ENCODE data around the gene AQP12A. TPM values are rescaled to one million over a fixed set of nuclear protein-coding genes. Genes with fewer than 3 reads are reported as not detected.

Gene AQP12A
- total and polyA plus RNA-seq, 2 experiments from 2014 or later: not detected

DNA sequence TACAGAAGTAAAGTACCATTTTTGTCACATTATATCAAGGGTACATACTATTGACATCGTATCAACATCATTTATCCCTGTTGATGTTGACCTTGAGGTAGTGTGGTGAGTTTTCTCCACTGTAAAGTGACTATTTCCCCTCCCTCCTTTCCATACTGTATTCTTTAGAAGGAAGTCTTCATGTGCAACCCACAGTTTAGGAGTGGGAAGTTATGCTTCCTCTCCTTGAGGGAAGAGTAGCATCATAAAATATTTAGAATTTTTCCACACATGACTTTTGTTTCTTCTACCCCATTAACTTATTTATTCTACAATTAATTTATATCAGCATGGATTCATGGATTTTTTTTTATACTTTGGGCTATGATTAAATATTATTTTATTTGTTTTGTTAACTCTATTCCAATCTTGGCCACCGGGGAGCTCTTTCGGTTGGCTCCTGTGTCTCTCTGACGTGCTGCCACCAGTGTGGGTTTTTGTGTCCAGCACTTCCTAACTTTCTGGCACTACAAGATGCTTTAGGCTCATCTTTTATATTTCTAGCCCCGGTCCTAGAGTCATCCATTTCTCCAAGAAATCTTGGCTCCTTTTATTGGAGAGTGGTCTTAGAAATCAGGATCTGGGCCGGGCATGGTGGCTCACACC lies 28.0 kb upstream of the AQP12A start (continued):
- TF ChIP-seq, protein P1, sequence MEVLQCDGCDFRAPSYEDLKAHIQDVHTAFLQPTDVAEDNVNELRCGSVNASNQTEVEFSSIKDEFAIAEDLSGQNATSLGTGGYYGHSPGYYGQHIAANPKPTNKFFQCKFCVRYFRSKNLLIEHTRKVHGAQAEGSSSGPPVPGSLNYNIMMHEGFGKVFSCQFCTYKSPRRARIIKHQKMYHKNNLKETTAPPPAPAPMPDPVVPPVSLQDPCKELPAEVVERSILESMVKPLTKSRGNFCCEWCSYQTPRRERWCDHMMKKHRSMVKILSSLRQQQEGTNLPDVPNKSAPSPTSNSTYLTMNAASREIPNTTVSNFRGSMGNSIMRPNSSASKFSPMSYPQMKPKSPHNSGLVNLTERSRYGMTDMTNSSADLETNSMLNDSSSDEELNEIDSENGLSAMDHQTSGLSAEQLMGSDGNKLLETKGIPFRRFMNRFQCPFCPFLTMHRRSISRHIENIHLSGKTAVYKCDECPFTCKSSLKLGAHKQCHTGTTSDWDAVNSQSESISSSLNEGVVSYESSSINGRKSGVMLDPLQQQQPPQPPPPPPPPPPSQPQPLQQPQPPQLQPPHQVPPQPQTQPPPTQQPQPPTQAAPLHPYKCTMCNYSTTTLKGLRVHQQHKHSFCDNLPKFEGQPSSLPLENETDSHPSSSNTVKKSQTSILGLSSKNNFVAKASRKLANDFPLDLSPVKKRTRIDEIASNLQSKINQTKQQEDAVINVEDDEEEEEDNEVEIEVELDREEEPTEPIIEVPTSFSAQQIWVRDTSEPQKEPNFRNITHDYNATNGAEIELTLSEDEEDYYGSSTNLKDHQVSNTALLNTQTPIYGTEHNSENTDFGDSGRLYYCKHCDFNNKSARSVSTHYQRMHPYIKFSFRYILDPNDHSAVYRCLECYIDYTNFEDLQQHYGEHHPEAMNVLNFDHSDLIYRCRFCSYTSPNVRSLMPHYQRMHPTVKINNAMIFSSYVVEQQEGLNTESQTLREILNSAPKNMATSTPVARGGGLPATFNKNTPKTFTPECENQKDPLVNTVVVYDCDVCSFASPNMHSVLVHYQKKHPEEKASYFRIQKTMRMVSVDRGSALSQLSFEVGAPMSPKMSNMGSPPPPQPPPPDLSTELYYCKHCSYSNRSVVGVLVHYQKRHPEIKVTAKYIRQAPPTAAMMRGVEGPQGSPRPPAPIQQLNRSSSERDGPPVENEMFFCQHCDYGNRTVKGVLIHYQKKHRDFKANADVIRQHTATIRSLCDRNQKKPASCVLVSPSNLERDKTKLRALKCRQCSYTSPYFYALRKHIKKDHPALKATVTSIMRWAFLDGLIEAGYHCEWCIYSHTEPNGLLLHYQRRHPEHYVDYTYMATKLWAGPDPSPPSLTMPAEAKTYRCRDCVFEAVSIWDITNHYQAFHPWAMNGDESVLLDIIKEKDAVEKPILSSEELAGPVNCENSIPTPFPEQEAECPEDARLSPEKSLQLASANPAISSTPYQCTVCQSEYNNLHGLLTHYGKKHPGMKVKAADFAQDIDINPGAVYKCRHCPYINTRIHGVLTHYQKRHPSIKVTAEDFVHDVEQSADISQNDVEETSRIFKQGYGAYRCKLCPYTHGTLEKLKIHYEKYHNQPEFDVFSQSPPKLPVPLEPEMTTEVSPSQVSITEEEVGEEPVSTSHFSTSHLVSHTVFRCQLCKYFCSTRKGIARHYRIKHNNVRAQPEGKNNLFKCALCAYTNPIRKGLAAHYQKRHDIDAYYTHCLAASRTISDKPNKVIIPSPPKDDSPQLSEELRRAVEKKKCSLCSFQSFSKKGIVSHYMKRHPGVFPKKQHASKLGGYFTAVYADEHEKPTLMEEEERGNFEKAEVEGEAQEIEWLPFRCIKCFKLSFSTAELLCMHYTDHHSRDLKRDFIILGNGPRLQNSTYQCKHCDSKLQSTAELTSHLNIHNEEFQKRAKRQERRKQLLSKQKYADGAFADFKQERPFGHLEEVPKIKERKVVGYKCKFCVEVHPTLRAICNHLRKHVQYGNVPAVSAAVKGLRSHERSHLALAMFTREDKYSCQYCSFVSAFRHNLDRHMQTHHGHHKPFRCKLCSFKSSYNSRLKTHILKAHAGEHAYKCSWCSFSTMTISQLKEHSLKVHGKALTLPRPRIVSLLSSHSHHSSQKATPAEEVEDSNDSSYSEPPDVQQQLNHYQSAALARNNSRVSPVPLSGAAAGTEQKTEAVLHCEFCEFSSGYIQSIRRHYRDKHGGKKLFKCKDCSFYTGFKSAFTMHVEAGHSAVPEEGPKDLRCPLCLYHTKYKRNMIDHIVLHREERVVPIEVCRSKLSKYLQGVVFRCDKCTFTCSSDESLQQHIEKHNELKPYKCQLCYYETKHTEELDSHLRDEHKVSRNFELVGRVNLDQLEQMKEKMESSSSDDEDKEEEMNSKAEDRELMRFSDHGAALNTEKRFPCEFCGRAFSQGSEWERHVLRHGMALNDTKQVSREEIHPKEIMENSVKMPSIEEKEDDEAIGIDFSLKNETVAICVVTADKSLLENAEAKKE (CRISPR knock-in tag; IDR thresholded peaks at IDR 0.05): no peak
- TF ChIP-seq, protein P2, sequence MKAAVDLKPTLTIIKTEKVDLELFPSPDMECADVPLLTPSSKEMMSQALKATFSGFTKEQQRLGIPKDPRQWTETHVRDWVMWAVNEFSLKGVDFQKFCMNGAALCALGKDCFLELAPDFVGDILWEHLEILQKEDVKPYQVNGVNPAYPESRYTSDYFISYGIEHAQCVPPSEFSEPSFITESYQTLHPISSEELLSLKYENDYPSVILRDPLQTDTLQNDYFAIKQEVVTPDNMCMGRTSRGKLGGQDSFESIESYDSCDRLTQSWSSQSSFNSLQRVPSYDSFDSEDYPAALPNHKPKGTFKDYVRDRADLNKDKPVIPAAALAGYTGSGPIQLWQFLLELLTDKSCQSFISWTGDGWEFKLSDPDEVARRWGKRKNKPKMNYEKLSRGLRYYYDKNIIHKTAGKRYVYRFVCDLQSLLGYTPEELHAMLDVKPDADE (IDR thresholded peaks at IDR 0.05): no peak
- no peak for TF ChIP-seq EZH2phosphoT487 (IDR thresholded peaks at IDR 0.05; ENCODE audit: unreplicated experiment)

DNA sequence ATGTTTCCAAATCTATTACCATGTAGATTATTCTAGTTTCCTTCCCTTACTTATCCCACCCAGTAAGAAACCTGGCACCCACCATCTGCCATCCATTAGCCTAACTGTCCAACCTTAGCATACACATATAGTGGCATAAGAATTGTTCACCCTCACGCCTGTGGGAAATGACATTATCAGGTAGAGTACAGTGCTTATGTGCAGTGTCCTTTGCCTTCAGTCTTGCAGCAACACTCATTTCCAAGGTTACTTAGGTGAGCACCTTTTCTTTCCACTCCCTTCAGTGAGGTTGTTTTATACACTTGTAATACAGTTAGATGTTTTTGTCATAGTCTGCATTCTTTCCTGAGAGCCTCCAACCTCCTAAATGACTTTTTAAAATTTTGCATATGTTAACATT lies 27.0 kb upstream of the AQP12A start:
- no peaks in the 10 kb centered on the region; the same call in 2 of the 3 replicates for H3K9me3 Mint-ChIP-seq
- Histone ChIP-seq H3K27ac (ENCODE audit: low read depth) (no peak overlapping the region), H3K4me3 (no peak overlapping the region), H3K4me1 (ENCODE audit: insufficient read depth) (no peaks in the 10 kb centered on the region), H3K4me2 (no peak overlapping the region), H3K9me2 (ENCODE audit: insufficient read depth) (0 out of 2 replicates have a peak, but pooled peaks cover 2% of the 10 kb centered on the region), H3K36me3 (ENCODE audit: insufficient read depth) (no peaks in the 10 kb centered on the region), H3K27me3 (ENCODE audit: insufficient read depth) (no peaks in the 10 kb centered on the region), H4K20me1 (replicated peaks; ENCODE audit: insufficient read depth) (no peaks in the 10 kb centered on the region), H3K79me2 (replicated peaks; ENCODE audit: insufficient read depth) (no peaks in the 10 kb centered on the region), H3F3A (replicated peaks; ENCODE audit: low read depth) (no peaks in the 10 kb centered on the region), H2AFZ (no peak overlapping the region)
- peaks cover 2% of the 10 kb centered on the region for H3K27me3 Mint-ChIP-seq (ENCODE audit: insufficient read depth, low read depth, poor library complexity)
- H3K4me1 Mint-ChIP-seq: no peaks in the 10 kb centered on the region
- H3K36me3 Mint-ChIP-seq (ENCODE audit: low read depth): no peaks in the 10 kb centered on the region
- DNase-seq (ENCODE audit: low spot score) (no peak), ATAC-seq (no peak)
- H3K4me3 Mint-ChIP-seq: no peak overlapping the region
- no peak overlapping the region for H3K27ac Mint-ChIP-seq
- no peak for TF ChIP-seq NANOG (IDR thresholded peaks at IDR 0.05; ENCODE audit: borderline replicate concordance)
- TF ChIP-seq POLR2AphosphoS5 (IDR thresholded peaks at IDR 0.05; ENCODE audit: low read depth): no peak
- TF ChIP-seq, protein P3, sequence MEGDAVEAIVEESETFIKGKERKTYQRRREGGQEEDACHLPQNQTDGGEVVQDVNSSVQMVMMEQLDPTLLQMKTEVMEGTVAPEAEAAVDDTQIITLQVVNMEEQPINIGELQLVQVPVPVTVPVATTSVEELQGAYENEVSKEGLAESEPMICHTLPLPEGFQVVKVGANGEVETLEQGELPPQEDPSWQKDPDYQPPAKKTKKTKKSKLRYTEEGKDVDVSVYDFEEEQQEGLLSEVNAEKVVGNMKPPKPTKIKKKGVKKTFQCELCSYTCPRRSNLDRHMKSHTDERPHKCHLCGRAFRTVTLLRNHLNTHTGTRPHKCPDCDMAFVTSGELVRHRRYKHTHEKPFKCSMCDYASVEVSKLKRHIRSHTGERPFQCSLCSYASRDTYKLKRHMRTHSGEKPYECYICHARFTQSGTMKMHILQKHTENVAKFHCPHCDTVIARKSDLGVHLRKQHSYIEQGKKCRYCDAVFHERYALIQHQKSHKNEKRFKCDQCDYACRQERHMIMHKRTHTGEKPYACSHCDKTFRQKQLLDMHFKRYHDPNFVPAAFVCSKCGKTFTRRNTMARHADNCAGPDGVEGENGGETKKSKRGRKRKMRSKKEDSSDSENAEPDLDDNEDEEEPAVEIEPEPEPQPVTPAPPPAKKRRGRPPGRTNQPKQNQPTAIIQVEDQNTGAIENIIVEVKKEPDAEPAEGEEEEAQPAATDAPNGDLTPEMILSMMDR (conservative IDR thresholded peaks at IDR 0.05; ENCODE audit: low read depth in 2 of 2): no peak
- TF ChIP-seq, protein P4, sequence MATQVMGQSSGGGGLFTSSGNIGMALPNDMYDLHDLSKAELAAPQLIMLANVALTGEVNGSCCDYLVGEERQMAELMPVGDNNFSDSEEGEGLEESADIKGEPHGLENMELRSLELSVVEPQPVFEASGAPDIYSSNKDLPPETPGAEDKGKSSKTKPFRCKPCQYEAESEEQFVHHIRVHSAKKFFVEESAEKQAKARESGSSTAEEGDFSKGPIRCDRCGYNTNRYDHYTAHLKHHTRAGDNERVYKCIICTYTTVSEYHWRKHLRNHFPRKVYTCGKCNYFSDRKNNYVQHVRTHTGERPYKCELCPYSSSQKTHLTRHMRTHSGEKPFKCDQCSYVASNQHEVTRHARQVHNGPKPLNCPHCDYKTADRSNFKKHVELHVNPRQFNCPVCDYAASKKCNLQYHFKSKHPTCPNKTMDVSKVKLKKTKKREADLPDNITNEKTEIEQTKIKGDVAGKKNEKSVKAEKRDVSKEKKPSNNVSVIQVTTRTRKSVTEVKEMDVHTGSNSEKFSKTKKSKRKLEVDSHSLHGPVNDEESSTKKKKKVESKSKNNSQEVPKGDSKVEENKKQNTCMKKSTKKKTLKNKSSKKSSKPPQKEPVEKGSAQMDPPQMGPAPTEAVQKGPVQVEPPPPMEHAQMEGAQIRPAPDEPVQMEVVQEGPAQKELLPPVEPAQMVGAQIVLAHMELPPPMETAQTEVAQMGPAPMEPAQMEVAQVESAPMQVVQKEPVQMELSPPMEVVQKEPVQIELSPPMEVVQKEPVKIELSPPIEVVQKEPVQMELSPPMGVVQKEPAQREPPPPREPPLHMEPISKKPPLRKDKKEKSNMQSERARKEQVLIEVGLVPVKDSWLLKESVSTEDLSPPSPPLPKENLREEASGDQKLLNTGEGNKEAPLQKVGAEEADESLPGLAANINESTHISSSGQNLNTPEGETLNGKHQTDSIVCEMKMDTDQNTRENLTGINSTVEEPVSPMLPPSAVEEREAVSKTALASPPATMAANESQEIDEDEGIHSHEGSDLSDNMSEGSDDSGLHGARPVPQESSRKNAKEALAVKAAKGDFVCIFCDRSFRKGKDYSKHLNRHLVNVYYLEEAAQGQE (IDR thresholded peaks at IDR 0.05; ENCODE audit: unreplicated experiment): no peak
